Measurements from ENCODE around the gene CDC25C.
A peak's percentile ranks its signal among the peaks of the same experiment; 100 is the strongest.

The CDC25C gene

GRCh38 chr5:138315751-138316278 lies 15.8 kb downstream of the CDC25C start:
- no peaks in the 10 kb centered on the region for H3K9me3 ChIP-seq (ENCODE audit: severe bottlenecking)
- DNase-seq (ENCODE audit: low spot score), result no peak
- no peak overlapping the region for H3K4me3 ChIP-seq (ENCODE audit: severe bottlenecking)
- ATAC-seq (ENCODE audit: low read depth), result no peak; the same call in 2 of the 3 replicates
- H3K27ac ChIP-seq (ENCODE audit: poor library complexity, severe bottlenecking), result no peak overlapping the region
- no peak for TF ChIP-seq CTCF (IDR thresholded peaks at IDR 0.05; ENCODE audit: poor library complexity, severe bottlenecking)
- H3K27me3 ChIP-seq (ENCODE audit: insufficient read depth, poor library complexity, severe bottlenecking), result no peaks in the 10 kb centered on the region
- no peaks in the 10 kb centered on the region for H3K4me1 ChIP-seq (ENCODE audit: insufficient read depth, poor library complexity, severe bottlenecking)
- peaks cover 45% of the 10 kb centered on the region for H3K36me3 ChIP-seq (ENCODE audit: low read depth)

GRCh38 chr5:138305797-138306196 lies 25.8 kb downstream of the CDC25C start:
- Histone ChIP-seq H3K36me3 (ENCODE audit: low read depth) (no peaks in the 10 kb centered on the region; the same call in 1 of the 2 replicates), H3K4me3 (ENCODE audit: severe bottlenecking) (no peak overlapping the region), H3K27me3 (ENCODE audit: insufficient read depth, poor library complexity, severe bottlenecking) (no peaks in the 10 kb centered on the region), H3K4me1 (ENCODE audit: insufficient read depth, poor library complexity, severe bottlenecking) (peaks cover 7% of the 10 kb centered on the region), H3K27ac (ENCODE audit: poor library complexity, severe bottlenecking) (no peak overlapping the region), H3K9me3 (ENCODE audit: severe bottlenecking) (no peaks in the 10 kb centered on the region)
- ATAC-seq (ENCODE audit: low read depth) (peak; percentile 75), DNase-seq (ENCODE audit: low spot score) (no peak)
- peak; percentile 9 for TF ChIP-seq CTCF (IDR thresholded peaks at IDR 0.05; ENCODE audit: poor library complexity, severe bottlenecking)

- H3K27ac ChIP-seq (ENCODE audit: poor library complexity, severe bottlenecking), result no peak overlapping the region
- peak; percentile 35; the same call in 1 of the 3 replicates for ATAC-seq (ENCODE audit: low read depth)
- no peaks in the 10 kb centered on the region for H3K27me3 ChIP-seq (ENCODE audit: insufficient read depth, poor library complexity, severe bottlenecking)
- H3K4me1 ChIP-seq (ENCODE audit: insufficient read depth, poor library complexity, severe bottlenecking), result peaks cover 7% of the 10 kb centered on the region
- no peaks in the 10 kb centered on the region for H3K9me3 ChIP-seq (ENCODE audit: severe bottlenecking)
- H3K4me3 ChIP-seq (ENCODE audit: severe bottlenecking), result no peak overlapping the region
- no peak for TF ChIP-seq CTCF (IDR thresholded peaks at IDR 0.05; ENCODE audit: poor library complexity, severe bottlenecking)
- no peak for DNase-seq (ENCODE audit: low spot score)
- no peaks in the 10 kb centered on the region; the same call in 1 of the 2 replicates for H3K36me3 ChIP-seq (ENCODE audit: low read depth)
Measured at GRCh38 chr5:138303372-138303771, 28.2 kb downstream of the CDC25C start.

GRCh38 chr5:138289296-138289695 lies 42.3 kb downstream of the CDC25C start:
- H3K9me3 ChIP-seq (ENCODE audit: severe bottlenecking), result no peaks in the 10 kb centered on the region

More at GRCh38 chr5:138289296-138289695, 42.3 kb downstream of the CDC25C start:
- Histone ChIP-seq H3K27me3 (ENCODE audit: insufficient read depth, poor library complexity, severe bottlenecking) (no peaks in the 10 kb centered on the region), H3K4me3 (ENCODE audit: severe bottlenecking) (no peak overlapping the region), H3K36me3 (ENCODE audit: low read depth) (peaks cover 41% of the 10 kb centered on the region), H3K4me1 (ENCODE audit: insufficient read depth, poor library complexity, severe bottlenecking) (no peaks in the 10 kb centered on the region), H3K27ac (ENCODE audit: poor library complexity, severe bottlenecking) (no peak overlapping the region)
- no peak for ATAC-seq (ENCODE audit: low read depth)
- DNase-seq (ENCODE audit: low spot score), result no peak
- TF ChIP-seq CTCF (IDR thresholded peaks at IDR 0.05; ENCODE audit: poor library complexity, severe bottlenecking), result no peak
